OCI-LY7 (cell line): Measurements from ENCODE around the gene TIGD4. TPM values are rescaled to one million over a fixed set of nuclear protein-coding genes. Genes with fewer than 3 reads are reported as not detected.

ENCODE experiments used
- BruUV-seq: library from RNA; stranded (reverse); fragments of 400-500 nt; replicated peaks from 2 replicates; lab custom pipeline; 2021; lab: Mats Ljungman, UMichigan
- CTCF ChIA-PET: fragments of 300-600 bp; sonication (Branson Sonifier 250); formaldehyde crosslinking; loops from one replicate; lab custom pipeline; 2022; ENCODE audit warnings: antibody characterized with exemption; ENCODE audit not compliant: unreplicated experiment; lab: Charles Lee
- POLR2A ChIA-PET: fragments of 300-600 bp; sonication (Branson Sonifier 250); formaldehyde crosslinking; loops from one replicate; lab custom pipeline; 2022; ENCODE audit warnings: antibody characterized with exemption; lab: Charles Lee
- DNase-seq: peaks from one replicate; pipeline ENCODE4 v3.0.0-alpha.2; 2015; ENCODE audit warnings: low spot score
- H2AFZ ChIP-seq: fragments of 200-600 bp; sonication (generic), shearing (Covaris generic); 2 replicates; pipeline ENCODE4 v1.6.1; 2014; ENCODE audit warnings: mild to moderate bottlenecking, antibody characterized with exemption, low read length, moderate library complexity
- H3K27ac ChIP-seq: fragments of 200-600 bp; sonication (generic); 2 replicates; pipeline ENCODE4 v1.5.1; 2014; ENCODE audit warnings: mixed run types, low read depth, mild to moderate bottlenecking, moderate library complexity, low read length, inconsistent platforms; ENCODE audit not compliant: poor library complexity, severe bottlenecking
- H3K36me3 ChIP-seq: fragments of 200-600 bp; sonication (generic); 2 replicates; pipeline ENCODE4 v1.6.1; 2014; ENCODE audit warnings: mild to moderate bottlenecking, antibody characterized with exemption, low read length, moderate library complexity, mixed read lengths; ENCODE audit not compliant: insufficient read depth
- H3K4me1 ChIP-seq: fragments of 200-600 bp; sonication (generic); 2 replicates; pipeline ENCODE4 v1.5.1; 2014; ENCODE audit warnings: mild to moderate bottlenecking, low read length; ENCODE audit not compliant: insufficient read depth, poor library complexity, severe bottlenecking
- H3K4me2 ChIP-seq: fragments of 200-600 bp; sonication (generic); 2 replicates; pipeline ENCODE4 v1.6.1; 2014; ENCODE audit warnings: mild to moderate bottlenecking, low read length
- H3K4me3 ChIP-seq: fragments of 200-600 bp; sonication (generic); 2 replicates; pipeline ENCODE4 v1.5.1; 2014; ENCODE audit warnings: mild to moderate bottlenecking, low read depth, low read length; ENCODE audit not compliant: poor library complexity, severe bottlenecking
- H3K79me2 ChIP-seq: fragments of 200-600 bp; sonication (generic); 2 replicates; pipeline ENCODE4 v1.6.1; 2016; ENCODE audit warnings: low read depth, mild to moderate bottlenecking, low read length, moderate library complexity, mixed read lengths; ENCODE audit not compliant: insufficient read depth
- H3K9me2 ChIP-seq: fragments of 200-600 bp; sonication (generic); 2 replicates; pipeline ENCODE4 v1.6.1; 2016; ENCODE audit warnings: mild to moderate bottlenecking, low read length, mixed read lengths; ENCODE audit not compliant: insufficient read depth
- H3K9me3 ChIP-seq: fragments of 200-600 bp; sonication (generic); 2 replicates; pipeline ENCODE4 v1.6.1; 2014; ENCODE audit warnings: mild to moderate bottlenecking, mixed run types, low read length, mixed read lengths
- H4K20me1 ChIP-seq: fragments of 200-600 bp; sonication (generic); 2 replicates; pipeline ENCODE4 v1.6.1; 2014; ENCODE audit warnings: mild to moderate bottlenecking, antibody characterized with exemption, low read length, moderate library complexity, mixed read lengths; ENCODE audit not compliant: insufficient read depth
- CTCF ChIP-seq: fragments of 200-600 bp; sonication (generic); conservative IDR thresholded peaks from 2 replicates; pipeline ENCODE4 v1.5.1; 2014; ENCODE audit warnings: mild to moderate bottlenecking, antibody characterized with exemption, low read length, moderate library complexity, mixed read lengths
- EZH2phosphoT487 ChIP-seq: fragments of 200-600 bp; sonication (generic); IDR thresholded peaks from 2 replicates; pipeline ENCODE4 v1.6.1; 2018; ENCODE audit warnings: low read depth, borderline replicate concordance, mild to moderate bottlenecking, mixed run types, antibody characterized with exemption, low read length, moderate library complexity, mixed read lengths
- intact Hi-C: fragments of 100-400 bp; cut with micrococcal nuclease; formaldehyde crosslinking; loops from one replicate; pipeline ENCODE4 v1.10.0; 2022; ENCODE audit not compliant: unreplicated experiment
- total RNA-seq, 2 experiments: library from RNA; depleted of rRNA in 1 of 2; stranded (reverse); fragments of >200 nt in 1 of 2; shearing (Covaris generic) in 1 of 2; gene quantifications; 2 replicates each; pipeline ENCODE4 v1.2.3, GENCODE V29; 2014 to 2022

TIGD4 gene
- total RNA-seq, 2 experiments from 2014 or later, result 1.0 to 1.5 TPM

- DNase-seq, result no peak
- Histone ChIP-seq H3K9me3 (no peaks in the 10 kb centered on the region), H3K36me3 (no peaks in the 10 kb centered on the region), H3K27ac (no peak overlapping the region), H3K4me1 (no peaks in the 10 kb centered on the region), H3K9me2 (no peaks in the 10 kb centered on the region), H3K4me2 (no peak overlapping the region), H4K20me1 (no peaks in the 10 kb centered on the region), H3K4me3 (no peak overlapping the region), H3K79me2 (no peaks in the 10 kb centered on the region), H2AFZ (peak overlapping the region; percentile 13; the same call in 1 of the 2 replicates)
- no peak for TF ChIP-seq CTCF
- TF ChIP-seq EZH2phosphoT487, result no peak
- POLR2A ChIA-PET, result interaction anchor here (0.7 to 4.1 kb wide), 5 partner anchors 10 to 233 kb away, joined by 3 to 18 read pairs (median 4); partner anchors contain the start of genes TIGD4 and TMEM154
- intact Hi-C loops, result loop anchor here (2.0 kb wide), 1 partner anchor 93 kb away; no protein-coding TSS in a partner anchor
- CTCF ChIA-PET, result no interaction called here
- no TSS peak for BruUV-seq
Measured at GRCh38 chr4:152734015-152734698, 45.4 kb downstream of the TIGD4 start.

DNA sequence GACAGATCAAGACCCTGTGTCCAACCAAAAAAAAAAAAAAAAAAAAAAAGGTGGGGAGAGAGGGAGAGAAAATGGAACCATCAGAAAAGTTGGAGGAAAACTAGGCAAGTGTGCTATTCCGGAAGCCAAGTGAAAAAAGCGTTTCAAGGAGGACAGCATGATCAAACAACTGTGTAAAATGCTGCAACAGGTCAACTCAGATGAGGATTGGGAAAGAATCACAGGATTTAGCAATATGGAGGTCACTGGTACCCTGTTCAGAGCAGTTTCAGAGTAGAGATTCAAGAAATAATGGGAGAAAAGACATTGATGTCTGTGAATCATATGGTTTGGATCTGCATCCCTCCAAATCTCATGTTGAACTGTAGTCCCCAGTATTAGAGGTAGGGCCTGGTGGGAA, 47.5 kb downstream of the TIGD4 start:
- no peak for TF ChIP-seq CTCF
- TF ChIP-seq EZH2phosphoT487, result no peak
- Histone ChIP-seq H3K27ac (no peak overlapping the region), H3K4me3 (no peak overlapping the region), H3K36me3 (no peaks in the 10 kb centered on the region), H4K20me1 (no peaks in the 10 kb centered on the region), H3K4me2 (no peak overlapping the region), H3K79me2 (no peaks in the 10 kb centered on the region), H3K4me1 (no peaks in the 10 kb centered on the region), H3K9me2 (no peaks in the 10 kb centered on the region), H2AFZ (no peak overlapping the region), H3K9me3 (no peaks in the 10 kb centered on the region)
- no TSS peak for BruUV-seq
- POLR2A ChIA-PET, result interaction anchor here (1.1 kb wide), 1 partner anchor 229 kb away, joined by 3 read pairs; no protein-coding TSS in a partner anchor
- no peak for DNase-seq
- CTCF ChIA-PET, result no interaction called here
- intact Hi-C loops, result no loop called here

- H3K9me3 ChIP-seq, result no peaks in the 10 kb centered on the region
- no TSS peak for BruUV-seq
- no peaks in the 10 kb centered on the region for H3K9me2 ChIP-seq
- no peaks in the 10 kb centered on the region for H3K4me1 ChIP-seq
- peak overlapping the region; percentile 41; the same call in 1 of the 2 replicates for H2AFZ ChIP-seq
- H3K4me2 ChIP-seq, result no peak overlapping the region
- no peaks in the 10 kb centered on the region for H3K79me2 ChIP-seq
- ChIA-PET CTCF (no interaction called here), POLR2A (interaction anchor here (0.6 kb wide), 1 partner anchor 1725 kb away, joined by 5 read pairs; no protein-coding TSS in a partner anchor)
- no peak for TF ChIP-seq EZH2phosphoT487
- TF ChIP-seq CTCF, result no peak
- no peak overlapping the region for H3K4me3 ChIP-seq
- H3K36me3 ChIP-seq, result no peaks in the 10 kb centered on the region
- no peak overlapping the region for H3K27ac ChIP-seq
- no peak for DNase-seq
- no peaks in the 10 kb centered on the region for H4K20me1 ChIP-seq
- intact Hi-C loops, result no loop called here
Measured at GRCh38 chr4:152729466-152729865, 50.1 kb downstream of the TIGD4 start.
